ENCODE data around the gene NBAS. TPM values are rescaled to one million over a fixed set of nuclear protein-coding genes. Genes with fewer than 3 reads are reported as not detected.
A peak's percentile ranks its signal among the peaks of the same experiment; 100 is the strongest.

The NBAS gene
- total and polyA plus RNA-seq, 3 experiments from 2014 or later = 22.0 to 34.1 (median 30.6) TPM

DNA sequence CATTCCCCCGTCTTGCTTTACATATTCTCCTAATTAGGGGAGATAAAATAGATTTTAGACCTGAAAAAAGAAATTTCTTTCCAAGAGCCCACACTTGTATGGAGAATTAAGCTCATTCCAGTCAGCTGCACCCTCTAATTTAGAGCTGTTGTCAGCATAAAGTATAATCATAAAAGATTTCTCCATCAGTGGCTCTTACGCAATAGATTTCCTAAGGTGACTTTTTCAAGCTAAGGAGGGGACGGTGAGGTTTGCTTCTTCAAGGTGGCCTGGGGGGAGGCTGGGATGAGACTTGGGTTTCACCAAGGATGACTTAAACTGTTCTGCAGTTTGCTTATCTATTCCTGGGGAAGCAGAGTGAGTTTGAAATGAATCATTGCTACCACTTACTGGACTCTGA, 426.2 kb downstream of the NBAS start:
- no peaks in the 10 kb centered on the region for H3K9me3 ChIP-seq (ENCODE audit: low read length)
- no peaks in the 10 kb centered on the region for H3K36me3 ChIP-seq (ENCODE audit: insufficient read depth, low read length)
- no peaks in the 10 kb centered on the region for H3K27me3 ChIP-seq (ENCODE audit: insufficient read depth, low read length, poor library complexity, severe bottlenecking)
- POLR2A ChIA-PET = no interaction called here
- no peaks in the 10 kb centered on the region for H3K4me1 ChIP-seq (ENCODE audit: insufficient read depth, low read length)
- DNase-seq = no peak
- H3K27ac ChIP-seq (ENCODE audit: low read depth, low read length) = no peak overlapping the region
- peaks cover under 1 to 2% of the 10 kb centered on the region in 2 donors for H3K27me3 Mint-ChIP-seq
- peaks cover 0 to 11% (median 0%) of the 10 kb centered on the region in 3 donors for H3K36me3 Mint-ChIP-seq
- CTCF ChIA-PET = interaction anchor here (1.3 kb wide), 1 partner anchor 163 kb away, joined by 3 read pairs; no protein-coding TSS in a partner anchor
- no peak overlapping the region for H3K4me3 Mint-ChIP-seq
- H3K4me3 ChIP-seq (ENCODE audit: low read length) = no peak overlapping the region
- H3K9me3 Mint-ChIP-seq = no peaks in the 10 kb centered on the region
- no peak overlapping the region for H3K27ac Mint-ChIP-seq
- H3K4me1 Mint-ChIP-seq = no peaks in the 10 kb centered on the region

DNA sequence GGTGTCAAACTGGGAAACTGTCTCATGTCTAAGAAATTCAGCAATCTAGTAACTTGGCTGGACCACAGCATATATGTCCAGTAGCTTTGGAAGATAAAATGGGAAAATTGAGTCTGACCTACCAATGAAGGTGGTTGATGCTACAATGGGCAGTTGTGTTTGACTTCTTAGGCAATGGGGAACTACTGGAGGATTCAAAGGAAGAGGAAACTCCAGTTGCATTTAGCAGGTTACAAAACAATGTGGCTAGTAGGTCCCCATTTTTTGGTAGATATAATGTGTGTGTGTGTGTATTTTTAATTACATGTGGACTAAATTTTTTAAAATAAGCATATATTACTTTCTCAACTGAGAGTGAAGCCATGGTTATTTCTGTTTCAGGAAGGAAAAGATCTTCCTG, 427.7 kb downstream of the NBAS start:
- POLR2A ChIA-PET = no interaction called here
- H3K4me1 Mint-ChIP-seq = no peaks in the 10 kb centered on the region
- H3K27me3 Mint-ChIP-seq = peaks cover 6% of the 10 kb centered on the region in 2 donors
- H3K9me3 Mint-ChIP-seq = no peaks in the 10 kb centered on the region
- no peak for DNase-seq
- Histone ChIP-seq H3K9me3 (ENCODE audit: low read length) (no peaks in the 10 kb centered on the region), H3K4me1 (ENCODE audit: insufficient read depth, low read length) (no peaks in the 10 kb centered on the region), H3K27ac (ENCODE audit: low read depth, low read length) (no peak overlapping the region), H3K27me3 (ENCODE audit: insufficient read depth, low read length, poor library complexity, severe bottlenecking) (no peaks in the 10 kb centered on the region), H3K36me3 (ENCODE audit: insufficient read depth, low read length) (no peaks in the 10 kb centered on the region), H3K4me3 (ENCODE audit: low read length) (no peak overlapping the region)
- H3K36me3 Mint-ChIP-seq = peaks cover 0 to 8% (median 3%) of the 10 kb centered on the region in 3 donors
- peak overlapping the region in 1 of 8 donors; percentile 29 for H3K27ac Mint-ChIP-seq
- no peak overlapping the region for H3K4me3 Mint-ChIP-seq
- CTCF ChIA-PET = no interaction called here

DNA sequence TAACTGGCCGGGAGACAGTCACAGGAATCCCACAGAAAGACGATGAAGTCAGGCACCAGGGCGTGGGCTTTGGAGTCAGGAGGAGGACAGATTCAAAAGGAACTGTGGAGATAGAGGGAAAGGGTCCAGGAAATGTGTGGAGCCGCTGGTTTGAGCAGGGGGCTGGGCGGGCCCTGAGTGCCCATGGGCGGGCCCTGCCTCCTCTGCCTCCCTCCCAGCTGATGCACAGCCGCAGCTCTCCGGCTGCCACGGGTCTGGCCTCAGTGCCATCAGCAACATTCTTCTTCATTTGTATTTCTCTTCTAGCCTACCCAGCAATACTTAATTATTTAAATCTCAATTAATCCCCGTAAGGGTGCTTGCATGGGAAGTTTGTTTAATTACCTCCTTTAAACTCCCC, 432.3 kb downstream of the NBAS start:
- ChIA-PET POLR2A (no interaction called here), CTCF (no interaction called here)
- no peak for DNase-seq
- Mint-ChIP-seq H3K27me3 (peaks cover 4 to 6% of the 10 kb centered on the region in 2 donors), H3K9me3 (peaks cover 0 to 6% (median 0%) of the 10 kb centered on the region in 5 donors), H3K4me1 (no peaks in the 10 kb centered on the region), H3K27ac (no peak overlapping the region), H3K36me3 (peaks cover 0 to 6% (median 4%) of the 10 kb centered on the region in 3 donors), H3K4me3 (no peak overlapping the region)
- H3K4me1 ChIP-seq (ENCODE audit: insufficient read depth, low read length) = no peaks in the 10 kb centered on the region
- H3K27me3 ChIP-seq (ENCODE audit: insufficient read depth, low read length, poor library complexity, severe bottlenecking) = no peaks in the 10 kb centered on the region
- no peak overlapping the region for H3K4me3 ChIP-seq (ENCODE audit: low read length)
- H3K36me3 ChIP-seq (ENCODE audit: insufficient read depth, low read length) = no peaks in the 10 kb centered on the region
- H3K9me3 ChIP-seq (ENCODE audit: low read length) = no peaks in the 10 kb centered on the region
- H3K27ac ChIP-seq (ENCODE audit: low read depth, low read length) = no peak overlapping the region

DNA sequence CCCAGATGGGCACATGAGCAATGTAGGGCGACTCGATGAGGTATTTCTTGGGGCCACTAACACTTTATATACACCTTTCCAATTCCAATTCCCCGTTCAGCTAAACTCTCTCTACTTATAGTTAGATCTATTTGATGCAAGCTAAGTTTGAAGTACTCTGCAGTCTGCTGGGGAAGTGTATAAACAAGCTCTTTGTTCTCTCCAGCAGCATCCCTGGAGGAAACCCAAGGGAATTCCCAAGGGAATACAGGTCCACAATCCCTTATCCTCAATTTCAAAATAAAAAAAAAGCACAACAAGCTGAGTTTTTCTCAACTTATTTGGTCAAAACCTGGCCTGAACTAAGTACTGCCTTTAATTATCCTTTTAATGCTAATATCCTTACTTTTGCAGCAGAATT, 433.3 kb downstream of the NBAS start:
- CTCF ChIA-PET = no interaction called here
- Histone ChIP-seq H3K27ac (ENCODE audit: low read depth, low read length) (no peak overlapping the region), H3K9me3 (ENCODE audit: low read length) (no peaks in the 10 kb centered on the region), H3K27me3 (ENCODE audit: insufficient read depth, low read length, poor library complexity, severe bottlenecking) (no peaks in the 10 kb centered on the region), H3K4me3 (ENCODE audit: low read length) (no peak overlapping the region), H3K36me3 (ENCODE audit: insufficient read depth, low read length) (no peaks in the 10 kb centered on the region), H3K4me1 (ENCODE audit: insufficient read depth, low read length) (no peaks in the 10 kb centered on the region)
- DNase-seq = no peak
- H3K9me3 Mint-ChIP-seq = peaks cover 0 to 6% (median 0%) of the 10 kb centered on the region in 5 donors
- H3K27me3 Mint-ChIP-seq = peaks cover 4 to 6% of the 10 kb centered on the region in 2 donors
- POLR2A ChIA-PET = no interaction called here
- H3K4me3 Mint-ChIP-seq = no peak overlapping the region
- no peaks in the 10 kb centered on the region for H3K4me1 Mint-ChIP-seq
- peaks cover 0 to 6% (median 0%) of the 10 kb centered on the region in 3 donors for H3K36me3 Mint-ChIP-seq
- H3K27ac Mint-ChIP-seq = no peak overlapping the region

DNA sequence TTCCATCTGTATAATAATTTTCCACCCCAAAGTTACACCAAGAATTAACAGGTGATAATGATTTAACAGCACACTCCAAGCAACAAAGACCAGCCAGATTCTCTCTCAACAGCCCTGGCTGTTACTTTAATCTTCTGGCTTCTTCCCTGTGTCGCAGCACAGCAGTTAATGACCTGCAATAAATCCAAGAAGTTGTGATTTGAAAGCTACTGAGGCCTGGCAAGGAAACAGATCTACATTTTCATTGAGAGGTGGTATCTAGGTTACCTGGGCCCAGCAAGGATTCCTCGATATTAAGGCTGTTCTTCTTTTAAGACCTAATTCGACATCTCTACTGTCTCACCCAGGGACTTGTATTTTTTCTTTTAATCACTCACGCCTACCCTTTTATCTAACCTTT, 433.8 kb downstream of the NBAS start:
- no peak overlapping the region for H3K4me3 ChIP-seq (ENCODE audit: low read length)
- no peaks in the 10 kb centered on the region for H3K27me3 ChIP-seq (ENCODE audit: insufficient read depth, low read length, poor library complexity, severe bottlenecking)
- no peaks in the 10 kb centered on the region for H3K4me1 ChIP-seq (ENCODE audit: insufficient read depth, low read length)
- no peaks in the 10 kb centered on the region for H3K9me3 ChIP-seq (ENCODE audit: low read length)
- ChIA-PET POLR2A (no interaction called here), CTCF (no interaction called here)
- Mint-ChIP-seq H3K4me1 (no peaks in the 10 kb centered on the region), H3K9me3 (peaks cover 0 to 6% (median 0%) of the 10 kb centered on the region in 5 donors), H3K36me3 (peaks cover 0 to 6% (median 0%) of the 10 kb centered on the region in 3 donors), H3K4me3 (no peak overlapping the region), H3K27ac (no peak overlapping the region), H3K27me3 (peaks cover 4 to 6% of the 10 kb centered on the region in 2 donors)
- DNase-seq = no peak
- no peak overlapping the region for H3K27ac ChIP-seq (ENCODE audit: low read depth, low read length)
- H3K36me3 ChIP-seq (ENCODE audit: insufficient read depth, low read length) = no peaks in the 10 kb centered on the region

DNA sequence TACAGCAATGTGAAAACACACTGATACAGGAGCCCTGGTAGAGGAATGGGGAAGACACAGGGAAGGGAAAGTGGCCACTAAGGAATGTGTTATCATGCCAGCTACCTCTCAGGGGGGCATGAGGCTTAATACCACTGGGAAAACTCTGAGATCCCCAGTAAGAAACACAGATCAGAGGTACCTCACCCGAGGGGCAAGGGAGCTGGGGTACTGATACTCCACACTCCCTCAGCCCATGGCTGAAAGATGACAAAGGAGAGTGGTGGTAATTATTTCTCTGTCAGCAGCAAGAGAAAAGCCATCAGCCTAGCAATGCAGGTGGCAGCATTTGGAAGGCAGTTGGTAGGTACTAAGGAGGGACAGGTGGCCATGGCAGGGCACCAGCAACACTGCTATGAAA, 434.8 kb downstream of the NBAS start:
- H3K36me3 ChIP-seq (ENCODE audit: insufficient read depth, low read length) = no peaks in the 10 kb centered on the region
- no peaks in the 10 kb centered on the region for H3K4me1 ChIP-seq (ENCODE audit: insufficient read depth, low read length)
- H3K4me3 Mint-ChIP-seq = no peak overlapping the region
- peaks cover 0 to 6% (median 0%) of the 10 kb centered on the region in 3 donors for H3K36me3 Mint-ChIP-seq
- no peak overlapping the region for H3K27ac ChIP-seq (ENCODE audit: low read depth, low read length)
- peak overlapping the region in 1 of 8 donors; percentile 38 for H3K27ac Mint-ChIP-seq
- H3K27me3 Mint-ChIP-seq = peaks cover 4 to 6% of the 10 kb centered on the region in 2 donors
- POLR2A ChIA-PET = no interaction called here
- no peaks in the 10 kb centered on the region for H3K9me3 ChIP-seq (ENCODE audit: low read length)
- no peak for DNase-seq
- H3K4me1 Mint-ChIP-seq = no peaks in the 10 kb centered on the region
- no peaks in the 10 kb centered on the region for H3K27me3 ChIP-seq (ENCODE audit: insufficient read depth, low read length, poor library complexity, severe bottlenecking)
- CTCF ChIA-PET = no interaction called here
- H3K4me3 ChIP-seq (ENCODE audit: low read length) = no peak overlapping the region
- peaks cover 0 to 6% (median 0%) of the 10 kb centered on the region in 5 donors for H3K9me3 Mint-ChIP-seq

DNA sequence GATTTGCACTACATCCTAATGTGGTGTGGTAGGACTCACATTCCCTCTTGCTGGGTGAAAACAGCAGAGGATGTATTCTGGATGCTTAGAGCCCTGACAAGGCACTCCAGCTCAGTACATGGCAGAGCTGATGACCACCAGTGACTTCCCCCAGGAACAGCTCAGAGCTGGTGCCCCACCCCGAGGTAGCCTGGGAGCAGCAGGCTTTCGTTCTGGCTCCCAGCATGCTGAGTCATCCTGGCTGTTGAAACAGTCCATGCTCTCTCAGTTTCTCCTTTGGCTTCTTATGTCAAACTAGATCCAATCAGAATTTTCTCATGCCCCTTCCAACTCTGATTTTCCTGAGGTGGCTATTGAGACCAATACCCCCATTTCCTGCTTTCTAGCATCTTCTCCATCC, 438.2 kb downstream of the NBAS start:
- Mint-ChIP-seq H3K27ac (no peak overlapping the region), H3K27me3 (no peaks in the 10 kb centered on the region), H3K36me3 (peaks cover 0 to 3% (median 0%) of the 10 kb centered on the region in 3 donors), H3K9me3 (peaks cover 0 to 6% (median 0%) of the 10 kb centered on the region in 5 donors), H3K4me3 (no peak overlapping the region), H3K4me1 (no peaks in the 10 kb centered on the region)
- ChIA-PET POLR2A (no interaction called here), CTCF (interaction anchor here (1.5 kb wide), 1 partner anchor 9 kb away, joined by 3 read pairs; no protein-coding TSS in a partner anchor)
- Histone ChIP-seq H3K27ac (ENCODE audit: low read depth, low read length) (no peak overlapping the region), H3K27me3 (ENCODE audit: insufficient read depth, low read length, poor library complexity, severe bottlenecking) (no peaks in the 10 kb centered on the region), H3K4me1 (ENCODE audit: insufficient read depth, low read length) (no peaks in the 10 kb centered on the region), H3K4me3 (ENCODE audit: low read length) (no peak overlapping the region), H3K9me3 (ENCODE audit: low read length) (no peaks in the 10 kb centered on the region), H3K36me3 (ENCODE audit: insufficient read depth, low read length) (no peaks in the 10 kb centered on the region)
- no peak for DNase-seq

DNA sequence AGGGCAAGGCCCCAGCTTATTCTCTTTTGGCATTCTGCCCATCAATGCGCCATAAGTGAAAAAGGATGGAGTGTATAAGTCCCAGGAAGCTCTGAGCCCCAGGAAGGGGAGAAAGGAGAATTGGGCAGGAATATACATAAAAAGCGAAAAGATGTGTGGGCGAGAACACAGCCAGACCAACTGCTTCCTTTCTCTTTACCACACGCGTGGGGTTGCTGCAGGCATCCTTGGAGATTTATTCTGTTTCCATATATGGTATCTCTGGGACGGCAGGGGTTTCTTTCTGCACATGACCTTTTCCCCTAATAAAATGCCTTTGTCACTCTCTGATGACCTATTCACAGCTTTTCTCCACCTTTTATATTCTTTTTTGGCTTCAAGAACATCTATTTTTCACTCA, 440.5 kb downstream of the NBAS start:
- H3K4me3 Mint-ChIP-seq = no peak overlapping the region
- no peaks in the 10 kb centered on the region for H3K27me3 Mint-ChIP-seq
- ChIA-PET CTCF (no interaction called here), POLR2A (no interaction called here)
- no peak for DNase-seq
- peaks cover 0 to 6% (median 0%) of the 10 kb centered on the region in 5 donors for H3K9me3 Mint-ChIP-seq
- Histone ChIP-seq H3K27me3 (ENCODE audit: insufficient read depth, low read length, poor library complexity, severe bottlenecking) (no peaks in the 10 kb centered on the region), H3K4me3 (ENCODE audit: low read length) (no peak overlapping the region), H3K36me3 (ENCODE audit: insufficient read depth, low read length) (no peaks in the 10 kb centered on the region), H3K27ac (ENCODE audit: low read depth, low read length) (no peak overlapping the region), H3K9me3 (ENCODE audit: low read length) (no peaks in the 10 kb centered on the region), H3K4me1 (ENCODE audit: insufficient read depth, low read length) (no peaks in the 10 kb centered on the region)
- no peak overlapping the region for H3K27ac Mint-ChIP-seq
- H3K36me3 Mint-ChIP-seq = no peaks in the 10 kb centered on the region
- no peaks in the 10 kb centered on the region for H3K4me1 Mint-ChIP-seq
